Caco-2 (cell line): Measurements from ENCODE around the gene ANXA3. TPM values are rescaled to one million over a fixed set of nuclear protein-coding genes. Genes with fewer than 3 reads are reported as not detected.
"Not testable (repeated sequence)": the region's sequence is repeated elsewhere in the genome, so short reads cannot be mapped to it uniquely, and the experiment has no call there.

ENCODE experiments used
- BruUV-seq: library from RNA; stranded (reverse); fragments of 400-500 nt; replicated peaks from 2 replicates; lab custom pipeline; 2021; lab: Mats Ljungman, UMichigan
- CTCF ChIA-PET: fragments of 300-600 bp; sonication (Branson Sonifier 250); formaldehyde crosslinking; loops from one replicate; lab custom pipeline; 2022; ENCODE audit warnings: antibody characterized with exemption; lab: Charles Lee
- POLR2A ChIA-PET: fragments of 300-600 bp; sonication (Branson Sonifier 250); formaldehyde crosslinking; loops from one replicate; lab custom pipeline; 2022; ENCODE audit warnings: antibody characterized with exemption; lab: Charles Lee
- DNase-seq, 2 experiments: peaks; one replicate each; pipeline versions ENCODE4 v3.0.0 to v3.0.0-alpha.2; 2020 to 2022
- H3K27me3 ChIP-seq: replicated peaks from 2 replicates; pipeline ENCODE4 v1.6.0; 2011; ENCODE audit warnings: low read length; ENCODE audit not compliant: control insufficient read depth, insufficient read depth
- H3K36me3 ChIP-seq: 2 replicates; pipeline ENCODE4 v1.5.1; 2011; ENCODE audit warnings: low read length; ENCODE audit not compliant: control insufficient read depth, insufficient read depth
- H3K4me1 ChIP-seq: fragments of 250-450 bp; sonication (Bioruptor Pico); 2 replicates; pipeline ENCODE4 v1.5.1; 2020; ENCODE audit warnings: mild to moderate bottlenecking
- H3K4me3 ChIP-seq: 2 replicates; pipeline ENCODE4 v1.5.1; 2011; ENCODE audit warnings: low read depth, mild to moderate bottlenecking, control low read depth, low read length
- H3K9me3 ChIP-seq: fragments of 250-450 bp; sonication (Bioruptor Pico); 2 replicates; pipeline ENCODE4 v1.5.1; 2020; ENCODE audit warnings: mild to moderate bottlenecking, moderate library complexity
- H3K27ac Mint-ChIP-seq: one replicate; pipeline ENCODE4 v1.8.0; 2022; ENCODE audit warnings: mixed read lengths; ENCODE audit not compliant: unreplicated experiment
- H3K27me3 Mint-ChIP-seq: one replicate; pipeline ENCODE4 v1.8.0; 2022; ENCODE audit warnings: mixed read lengths; ENCODE audit not compliant: insufficient read depth, unreplicated experiment
- H3K36me3 Mint-ChIP-seq: one replicate; pipeline ENCODE4 v1.8.0; 2022; ENCODE audit warnings: mild to moderate bottlenecking, mixed read lengths; ENCODE audit not compliant: insufficient read depth, unreplicated experiment
- H3K4me1 Mint-ChIP-seq: one replicate; pipeline ENCODE4 v1.8.0; 2022; ENCODE audit warnings: low read depth, mixed read lengths; ENCODE audit not compliant: unreplicated experiment
- H3K4me3 Mint-ChIP-seq: one replicate; pipeline ENCODE4 v1.8.0; 2022; ENCODE audit warnings: mild to moderate bottlenecking, moderate library complexity, mixed read lengths; ENCODE audit not compliant: unreplicated experiment
- H3K9me3 Mint-ChIP-seq: one replicate; pipeline ENCODE4 v1.8.0; 2022; ENCODE audit warnings: mixed read lengths; ENCODE audit not compliant: unreplicated experiment
- CTCF ChIP-seq, 2 experiments: fragments of 200-600 bp in 1 of 2; IDR thresholded peaks; 1 replicate in 1 of 2; 2 replicates in 1 of 2; pipeline versions ENCODE4 v1.5.1 to v1.8.0; 2011 to 2022; ENCODE audit warnings: antibody characterized with exemption in 1 of 2, control low read depth in 1 of 2, inconsistent platforms in 1 of 2, low read depth in 1 of 2, low read length in 1 of 2, mild to moderate bottlenecking in 1 of 2, moderate library complexity in 1 of 2; ENCODE audit not compliant: insufficient read depth in 1 of 2, severe bottlenecking in 1 of 2, unreplicated experiment in 1 of 2
- intact Hi-C: fragments of 100-400 bp; cut with micrococcal nuclease; formaldehyde crosslinking; loops from one replicate; pipeline ENCODE4 v1.10.0; 2022; ENCODE audit not compliant: unreplicated experiment
- total RNA-seq: library from RNA; stranded (reverse); gene quantifications from 2 replicates; pipeline ENCODE4 v1.2.3, GENCODE V29; 2022

The ANXA3 gene
- total RNA-seq, 1 experiment from 2014 or later: 361 TPM

DNA sequence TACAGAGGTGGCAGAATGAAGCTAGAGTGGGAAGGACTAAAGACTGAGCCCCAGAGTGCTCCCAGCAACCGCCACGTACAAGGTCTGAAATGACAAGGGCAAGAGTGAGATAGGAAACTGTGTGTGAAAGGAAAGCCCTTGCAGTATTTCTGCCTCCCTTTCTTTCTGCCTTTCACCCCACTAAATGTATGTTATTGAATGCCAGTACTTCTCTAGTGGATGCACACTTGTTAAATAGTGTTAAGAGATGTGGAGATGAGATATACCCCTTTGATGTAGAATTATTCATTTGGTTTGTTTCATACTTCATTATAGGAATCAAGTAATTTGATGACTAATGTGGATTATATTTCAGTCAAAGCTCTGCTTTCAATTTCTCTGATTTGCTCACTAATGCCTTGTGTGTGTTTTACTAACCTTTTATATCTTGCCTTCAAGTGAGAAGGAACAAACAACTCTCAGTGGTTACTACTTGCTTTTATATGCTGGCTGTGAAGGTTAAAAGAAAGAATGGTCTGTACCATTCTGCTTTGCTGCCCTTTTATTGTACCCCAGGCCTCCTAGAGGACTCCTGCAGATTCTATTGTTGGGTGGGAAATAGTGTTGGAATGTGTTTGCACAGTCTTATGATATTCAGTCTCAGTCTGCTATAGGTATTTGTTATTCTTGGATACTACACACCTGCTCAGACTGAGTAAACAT, 8.0 kb upstream of the ANXA3 start:
- CTCF ChIA-PET: no interaction called here
- POLR2A ChIA-PET: no interaction called here
- Mint-ChIP-seq H3K27me3 (no peaks in the 10 kb centered on the region), H3K9me3 (peaks cover 17% of the 10 kb centered on the region), H3K36me3 (peaks cover 7% of the 10 kb centered on the region), H3K4me1 (peaks cover 23% of the 10 kb centered on the region), H3K4me3 (no peak overlapping the region), H3K27ac (no peak overlapping the region)
- intact Hi-C loops: no loop called here
- TF ChIP-seq CTCF (IDR thresholded peaks at IDR 0.05; ENCODE audit: insufficient read depth in 1 of 2, low read depth in 1 of 2, low read length in 1 of 2, severe bottlenecking in 1 of 2, unreplicated experiment in 1 of 2): no peak
- no TSS peak for BruUV-seq
- DNase-seq: no peak
- H3K36me3 ChIP-seq: no peaks in the 10 kb centered on the region; the same call in 1 of the 2 replicates
- H3K27me3 ChIP-seq: no peaks in the 10 kb centered on the region
- peaks cover 14% of the 10 kb centered on the region; the same call in 1 of the 2 replicates for H3K4me1 ChIP-seq
- no peaks in the 10 kb centered on the region for H3K9me3 ChIP-seq
- H3K4me3 ChIP-seq: no peak overlapping the region

DNA sequence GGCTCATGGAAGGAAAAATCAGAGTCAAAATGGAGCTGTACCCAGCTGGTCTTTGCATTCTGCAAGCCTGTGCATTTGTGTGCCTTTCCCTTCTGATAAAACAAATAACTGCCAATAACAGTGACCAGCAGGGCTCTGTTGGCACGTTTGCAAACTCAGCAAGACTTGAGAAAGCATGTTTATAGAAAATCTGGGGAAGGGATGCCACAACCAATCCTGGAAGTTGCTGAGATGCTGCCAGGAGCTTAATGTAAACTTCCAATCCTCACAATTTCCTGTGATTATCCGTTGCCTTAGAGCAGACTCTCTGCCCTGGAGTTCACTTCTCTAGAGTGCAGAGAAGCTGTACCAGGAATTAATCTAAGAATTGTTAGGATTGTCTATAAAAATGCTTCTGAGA, 6.9 kb upstream of the ANXA3 start:
- no peak overlapping the region for H3K4me3 ChIP-seq
- Mint-ChIP-seq H3K4me1 (peaks cover 23% of the 10 kb centered on the region), H3K36me3 (peaks cover 7% of the 10 kb centered on the region), H3K27me3 (no peaks in the 10 kb centered on the region), H3K9me3 (peaks cover 17% of the 10 kb centered on the region), H3K4me3 (no peak overlapping the region), H3K27ac (no peak overlapping the region)
- H3K27me3 ChIP-seq: no peaks in the 10 kb centered on the region
- DNase-seq: no peak
- ChIA-PET POLR2A (no interaction called here), CTCF (no interaction called here)
- H3K36me3 ChIP-seq: no peaks in the 10 kb centered on the region; the same call in 1 of the 2 replicates
- no peak for TF ChIP-seq CTCF (IDR thresholded peaks at IDR 0.05; ENCODE audit: insufficient read depth in 1 of 2, low read depth in 1 of 2, low read length in 1 of 2, severe bottlenecking in 1 of 2, unreplicated experiment in 1 of 2)
- intact Hi-C loops: no loop called here
- H3K4me1 ChIP-seq: peaks cover 21% of the 10 kb centered on the region
- no TSS peak for BruUV-seq
- H3K9me3 ChIP-seq: no peaks in the 10 kb centered on the region

GRCh38 chr4:78545275-78546246, 6.0 kb upstream of the ANXA3 start:
- no peaks in the 10 kb centered on the region for H3K27me3 Mint-ChIP-seq
- no peak overlapping the region for H3K4me3 ChIP-seq
- ChIA-PET CTCF (no interaction called here), POLR2A (no interaction called here)
- TF ChIP-seq CTCF (IDR thresholded peaks at IDR 0.05; ENCODE audit: insufficient read depth in 1 of 2, low read depth in 1 of 2, low read length in 1 of 2, severe bottlenecking in 1 of 2, unreplicated experiment in 1 of 2): no peak
- peak overlapping the region; percentile 56 for H3K27ac Mint-ChIP-seq
- no peaks in the 10 kb centered on the region for H3K9me3 ChIP-seq
- H3K4me3 Mint-ChIP-seq: no peak overlapping the region
- DNase-seq: no peak
- peaks cover 15% of the 10 kb centered on the region for H3K9me3 Mint-ChIP-seq
- no peaks in the 10 kb centered on the region; the same call in 1 of the 2 replicates for H3K36me3 ChIP-seq
- no peaks in the 10 kb centered on the region for H3K27me3 ChIP-seq
- no TSS peak for BruUV-seq
- intact Hi-C loops: no loop called here
- H3K36me3 Mint-ChIP-seq: peaks cover 8% of the 10 kb centered on the region
- peaks cover 29% of the 10 kb centered on the region for H3K4me1 ChIP-seq
- peaks cover 31% of the 10 kb centered on the region for H3K4me1 Mint-ChIP-seq

DNA sequence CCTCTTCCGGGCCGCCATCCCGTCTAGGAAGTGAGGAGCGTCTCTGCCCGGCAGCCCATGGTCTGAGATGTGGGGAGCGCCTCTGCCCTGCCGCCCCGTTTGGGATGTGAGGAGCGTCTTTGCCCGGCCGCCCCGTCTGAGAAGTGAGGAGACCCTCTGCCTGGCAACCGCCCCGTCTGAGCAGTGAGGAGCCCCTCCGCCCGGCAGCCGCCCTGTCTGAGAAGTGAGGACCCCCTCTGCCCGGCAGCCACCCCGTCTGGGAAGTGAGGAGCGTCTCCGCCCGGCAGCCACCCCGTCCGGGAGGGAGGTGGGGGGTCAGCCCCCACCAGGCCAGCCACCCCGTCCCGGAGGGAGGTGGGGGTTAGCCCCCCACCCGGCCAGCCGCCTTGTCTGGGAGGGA, 3.7 kb upstream of the ANXA3 start:
- H3K36me3 ChIP-seq, H3K9me3 ChIP-seq, H3K27me3 ChIP-seq, DNase-seq, H3K27me3 Mint-ChIP-seq, CTCF ChIA-PET, H3K4me3 Mint-ChIP-seq, H3K27ac Mint-ChIP-seq, H3K9me3 Mint-ChIP-seq, H3K4me3 ChIP-seq, BruUV-seq, intact Hi-C loops, POLR2A ChIA-PET: not testable (repeated sequence)
- H3K36me3 Mint-ChIP-seq: peaks cover 27% of the 10 kb centered on the region
- H3K4me1 Mint-ChIP-seq: peaks cover 31% of the 10 kb centered on the region
- peaks cover 29% of the 10 kb centered on the region for H3K4me1 ChIP-seq
